ENCODE measurements around the gene ADM2. TPM values are rescaled to one million over a fixed set of nuclear protein-coding genes. Genes with fewer than 3 reads are reported as not detected.

ADM2 gene
- total RNA-seq, 1 donor from 2014 or later: 23.0 TPM

DNA sequence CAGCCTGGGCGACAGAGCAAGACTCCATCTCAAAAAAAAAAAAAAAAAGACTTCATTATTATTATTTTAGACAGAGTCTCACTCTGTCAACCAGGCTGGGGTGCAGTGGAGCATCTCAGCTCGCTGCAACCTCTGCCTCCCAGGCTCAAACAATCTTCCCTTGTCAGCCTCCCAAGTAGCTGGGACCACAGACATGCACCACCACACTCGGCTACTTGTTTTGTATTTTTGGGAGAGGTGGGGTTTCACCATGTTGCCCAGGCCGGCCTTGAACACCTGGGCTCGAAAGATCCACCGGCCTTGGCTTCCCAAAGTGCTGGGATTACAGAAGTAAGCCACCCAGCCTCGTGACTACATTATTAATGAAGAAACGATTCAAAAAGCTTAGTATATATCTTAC is 53.8 kb downstream of the ADM2 start:
- peaks cover 4% of the 10 kb centered on the region for H3K4me1 Mint-ChIP-seq (ENCODE audit: low read depth, unreplicated experiment)
- H2AFZ ChIP-seq (ENCODE audit: low read depth, low read length): no peak overlapping the region
- H3K79me2 ChIP-seq (ENCODE audit: insufficient read depth, low read length): no peaks in the 10 kb centered on the region
- no peak overlapping the region for H3K27ac ChIP-seq (ENCODE audit: low read depth, low read length)
- H3K4me1 ChIP-seq (ENCODE audit: insufficient read depth, low read length): peaks cover 14% of the 10 kb centered on the region
- peaks cover 4% of the 10 kb centered on the region for H3K9me3 Mint-ChIP-seq (ENCODE audit: unreplicated experiment)
- no peak overlapping the region for H3K4me3 Mint-ChIP-seq (ENCODE audit: unreplicated experiment)
- DNase-seq (ENCODE audit: low read depth): no peak
- H3K27me3 ChIP-seq (ENCODE audit: insufficient read depth, low read length): peaks cover 23% of the 10 kb centered on the region
- H3K4me2 ChIP-seq (ENCODE audit: low read length): no peak overlapping the region
- no peaks in the 10 kb centered on the region for H3K9me3 ChIP-seq (ENCODE audit: insufficient read depth, low read depth, low read length)
- peaks cover 15% of the 10 kb centered on the region for H3K27me3 Mint-ChIP-seq (ENCODE audit: low read depth, unreplicated experiment)
- no peak for TF ChIP-seq EZH2 (IDR thresholded peaks at IDR 0.05; ENCODE audit: insufficient read depth, low read length)
- no peak for TF ChIP-seq CTCF (IDR thresholded peaks at IDR 0.05; ENCODE audit: insufficient read depth, low read depth, low read length)
- no peak overlapping the region for H3K4me3 ChIP-seq (ENCODE audit: insufficient read depth, low read depth, low read length)
- no peak for FAIRE-seq
- H3K27ac Mint-ChIP-seq (ENCODE audit: unreplicated experiment): no peak overlapping the region
- no peaks in the 10 kb centered on the region for H4K20me1 ChIP-seq (ENCODE audit: insufficient read depth, low read length)
- no peaks in the 10 kb centered on the region for H3K36me3 ChIP-seq (ENCODE audit: insufficient read depth, low read length)
- no peaks in the 10 kb centered on the region for H3K36me3 Mint-ChIP-seq (ENCODE audit: low read depth, unreplicated experiment)
- no peak overlapping the region for H3K9ac ChIP-seq (ENCODE audit: low read length)

Other genes starting within 250 kb of the ADM2 start
- gene TUBGCP6, start 236.5 kb upstream of the ADM2 start, total RNA-seq: 25.4 and 26.3 TPM in 2 replicates
- gene HDAC10, start 230.3 kb upstream of the ADM2 start, total RNA-seq: 36.8 and 46.5 TPM in 2 replicates
- 29.1 and 36.4 TPM in 2 replicates for gene MAPK12, start 219.9 kb upstream of the ADM2 start, total RNA-seq
- 19.6 and 22.4 TPM in 2 replicates for gene MAPK11, start 211.2 kb upstream of the ADM2 start, total RNA-seq
- gene PLXNB2, start 173.9 kb upstream of the ADM2 start, total RNA-seq: 327 and 376 TPM in 2 replicates
- 5.4 and 5.8 TPM in 2 replicates for gene DENND6B, start 154.5 kb upstream of the ADM2 start, total RNA-seq
- gene PPP6R2, start 138.2 kb upstream of the ADM2 start, total RNA-seq: 47.9 and 48.3 TPM in 2 replicates
- 69.6 and 75.4 TPM in 2 replicates for gene SBF1, start 6.5 kb upstream of the ADM2 start, total RNA-seq
- 0.91 and 1.2 TPM in 2 replicates for gene MIOX, start 5.3 kb downstream of the ADM2 start, total RNA-seq
- gene LMF2, start 26.2 kb downstream of the ADM2 start, total RNA-seq: 93.2 and 111 TPM in 2 replicates
- 25.6 and 27.2 TPM in 2 replicates for gene NCAPH2, start 26.7 kb downstream of the ADM2 start, total RNA-seq
- gene SCO2, start 44.1 kb downstream of the ADM2 start, total RNA-seq: 1.8 and 5.5 TPM in 2 replicates
- 3.3 and 3.7 TPM in 2 replicates for gene TYMP, start 48.5 kb downstream of the ADM2 start, total RNA-seq
- 0.32 and 1.9 TPM in 2 replicates for gene KLHDC7B, start 64.4 kb downstream of the ADM2 start, total RNA-seq
- not detected in 2 replicates for gene SYCE3, start 81.4 kb downstream of the ADM2 start, total RNA-seq
- 26.0 and 32.7 TPM in 2 replicates for gene CPT1B, start 96.9 kb downstream of the ADM2 start, total RNA-seq
- gene CHKB, start 101.3 kb downstream of the ADM2 start, total RNA-seq: 36.1 and 40.7 TPM in 2 replicates
- 4.7 and 5.9 TPM in 2 replicates for gene MAPK8IP2, start 119.2 kb downstream of the ADM2 start, total RNA-seq
- 25.5 and 34.7 TPM in 2 replicates for gene ARSA, start 146.6 kb downstream of the ADM2 start, total RNA-seq
- 10.1 and 10.6 TPM in 2 replicates for gene SHANK3, start 191.3 kb downstream of the ADM2 start, total RNA-seq